ENCODE measurements around the gene CCDC50.

- TF ChIP-seq CTCF (IDR thresholded peaks at IDR 0.05; ENCODE audit: insufficient read depth, low read length), result no peak
- TF ChIP-seq REST (IDR thresholded peaks at IDR 0.05; ENCODE audit: insufficient replicate concordance, low read depth), result no peak
- TF ChIP-seq POLR2AphosphoS5 (IDR thresholded peaks at IDR 0.05; ENCODE audit: low read depth), result no peak
- no peak for TF ChIP-seq GABPA (IDR thresholded peaks at IDR 0.05; ENCODE audit: low read depth)
Observed at GRCh38 chr3:191321019-191321767, 8.0 kb upstream of the CCDC50 start.
